ENCODE data around the gene MATR3.
"Not testable (repeated sequence)": the region's sequence is repeated elsewhere in the genome, so short reads cannot be mapped to it uniquely, and the experiment has no call there.

MATR3 gene

GRCh38 chr5:139354186-139354585 is 60.6 kb downstream of the MATR3 start:
- DNase-seq (ENCODE audit: low spot score) = no peak

GRCh38 chr5:139355900-139356299 is 62.4 kb downstream of the MATR3 start:
- DNase-seq (ENCODE audit: low spot score) = not testable (repeated sequence)

- no peak for DNase-seq (ENCODE audit: low spot score)
Measured at GRCh38 chr5:139358064-139358463, 64.5 kb downstream of the MATR3 start.

- no peak for DNase-seq (ENCODE audit: low spot score)
Measured at GRCh38 chr5:139360384-139360783, 66.8 kb downstream of the MATR3 start.

GRCh38 chr5:139361835-139362429 is 68.4 kb downstream of the MATR3 start:
- no peak for DNase-seq (ENCODE audit: low spot score)

- DNase-seq (ENCODE audit: low spot score) = no peak
Measured at GRCh38 chr5:139363937-139364336, 70.4 kb downstream of the MATR3 start.

- no peak for DNase-seq (ENCODE audit: low spot score)
Measured at GRCh38 chr5:139364466-139364865, 70.9 kb downstream of the MATR3 start.

- no peak for DNase-seq (ENCODE audit: low spot score)
Measured at GRCh38 chr5:139368613-139369012, 75.1 kb downstream of the MATR3 start.

GRCh38 chr5:139369181-139369580 is 75.6 kb downstream of the MATR3 start:
- DNase-seq (ENCODE audit: low spot score) = no peak

- DNase-seq (ENCODE audit: low spot score) = no peak
Measured at GRCh38 chr5:139371482-139372435, 78.2 kb downstream of the MATR3 start.

- DNase-seq (ENCODE audit: low spot score) = no peak
Measured at GRCh38 chr5:139374909-139375308, 81.4 kb downstream of the MATR3 start.

GRCh38 chr5:139376364-139376763 is 82.8 kb downstream of the MATR3 start:
- no peak for DNase-seq (ENCODE audit: low spot score)

GRCh38 chr5:139377226-139377625 is 83.7 kb downstream of the MATR3 start:
- no peak for DNase-seq (ENCODE audit: low spot score)

GRCh38 chr5:139378101-139378825 is 84.7 kb downstream of the MATR3 start:
- no peak for DNase-seq (ENCODE audit: low spot score)

- DNase-seq (ENCODE audit: low spot score) = no peak
Measured at GRCh38 chr5:139378941-139379361, 85.4 kb downstream of the MATR3 start.

- DNase-seq (ENCODE audit: low spot score) = no peak
Measured at GRCh38 chr5:139379626-139380449, 86.3 kb downstream of the MATR3 start.

Data from CD4-positive, alpha-beta T cell treated with Interleukin-15 for 4 hours (primary cell).